H9 (cell line): ENCODE results near the gene TNIK. TPM values are rescaled to one million over a fixed set of nuclear protein-coding genes. Genes with fewer than 3 reads are reported as not detected.

Source experiments
- DNase-seq: peaks from one replicate; pipeline ENCODE4 v3.0.0-alpha.2; 2017
- H2AFZ ChIP-seq: one replicate; pipeline ENCODE4 v1.6.1; 2013; ENCODE audit warnings: mild to moderate bottlenecking, low read length, control low read depth, moderate library complexity
- H2AK5ac ChIP-seq: 2 replicates; pipeline ENCODE4 v1.6.1; 2013; ENCODE audit warnings: low read length, control low read depth, mixed read lengths; ENCODE audit not compliant: insufficient read length
- H2BK120ac ChIP-seq: one replicate; pipeline ENCODE4 v1.6.1; 2013; ENCODE audit warnings: low read depth, mild to moderate bottlenecking, low read length, control low read depth, inconsistent platforms; ENCODE audit not compliant: poor library complexity, severe bottlenecking
- H2BK12ac ChIP-seq: 2 replicates; pipeline ENCODE4 v1.6.1; 2013; ENCODE audit warnings: low read length, control low read depth, mixed read lengths, low read depth; ENCODE audit not compliant: insufficient read length
- H2BK15ac ChIP-seq: 2 replicates; pipeline ENCODE4 v1.6.1; 2013; ENCODE audit warnings: low read depth, low read length, control low read depth
- H2BK20ac ChIP-seq: one replicate; pipeline ENCODE4 v1.6.1; 2013; ENCODE audit warnings: low read depth, mild to moderate bottlenecking, low read length, control low read depth, inconsistent platforms; ENCODE audit not compliant: poor library complexity, severe bottlenecking
- H2BK5ac ChIP-seq: 2 replicates; pipeline ENCODE4 v1.6.1; 2013; ENCODE audit warnings: low read length, control low read depth, mixed read lengths; ENCODE audit not compliant: insufficient read length
- H3K14ac ChIP-seq: 2 replicates; pipeline ENCODE4 v1.6.1; 2013; ENCODE audit warnings: low read length, control low read depth; ENCODE audit not compliant: insufficient read depth
- H3K18ac ChIP-seq: 2 replicates; pipeline ENCODE4 v1.6.1; 2013; ENCODE audit warnings: low read depth, mild to moderate bottlenecking, mixed read lengths, low read length, control low read depth; ENCODE audit not compliant: insufficient read length
- H3K23ac ChIP-seq: 2 replicates; pipeline ENCODE4 v1.6.1; 2013; ENCODE audit warnings: low read length, control low read depth, mixed read lengths, low read depth; ENCODE audit not compliant: insufficient read length
- H3K23me2 ChIP-seq: 2 replicates; pipeline ENCODE4 v1.6.1; 2013; ENCODE audit warnings: low read depth, mild to moderate bottlenecking, mixed read lengths, low read length, control low read depth; ENCODE audit not compliant: insufficient read length, poor library complexity, severe bottlenecking
- H3K27ac ChIP-seq: 2 replicates; pipeline ENCODE4 v1.5.1; 2013; ENCODE audit warnings: low read length, control low read depth, mixed read lengths, low read depth; ENCODE audit not compliant: insufficient read length
- H3K27me3 ChIP-seq: 2 replicates; pipeline ENCODE4 v1.6.1; 2013; ENCODE audit warnings: low read length, control low read depth, inconsistent platforms; ENCODE audit not compliant: insufficient read depth
- H3K4ac ChIP-seq: 2 replicates; pipeline ENCODE4 v1.6.1; 2013; ENCODE audit warnings: low read depth, mild to moderate bottlenecking, control low read depth, inconsistent platforms, low read length, moderate library complexity
- H3K4me1 ChIP-seq: 2 replicates; pipeline ENCODE4 v1.6.1; 2013; ENCODE audit warnings: low read length, control low read depth, inconsistent platforms; ENCODE audit not compliant: insufficient read depth
- H3K4me2 ChIP-seq: 2 replicates; pipeline ENCODE4 v1.6.1; 2013; ENCODE audit warnings: low read length, control low read depth, mixed read lengths; ENCODE audit not compliant: insufficient read length, insufficient read depth
- H3K56ac ChIP-seq: 2 replicates; pipeline ENCODE4 v1.6.1; 2013; ENCODE audit warnings: low read depth, mild to moderate bottlenecking, mixed read lengths, low read length, control low read depth; ENCODE audit not compliant: insufficient read length
- H3K79me1 ChIP-seq: 2 replicates; pipeline ENCODE4 v1.6.1; 2013; ENCODE audit warnings: low read depth, mild to moderate bottlenecking, moderate library complexity, low read length, control low read depth, inconsistent platforms; ENCODE audit not compliant: insufficient read depth, poor library complexity, severe bottlenecking
- H3K79me2 ChIP-seq: 2 replicates; pipeline ENCODE4 v1.6.1; 2013; ENCODE audit warnings: low read length, control low read depth, inconsistent platforms; ENCODE audit not compliant: insufficient read depth
- H3K9ac ChIP-seq: 2 replicates; pipeline ENCODE4 v1.6.1; 2013; ENCODE audit warnings: low read length, control low read depth, mixed read lengths; ENCODE audit not compliant: insufficient read length; ENCODE audit errors: extremely low read depth
- H3K9me3 ChIP-seq: one replicate; pipeline ENCODE4 v1.6.1; 2013; ENCODE audit warnings: low read depth, low read length, inconsistent platforms; ENCODE audit not compliant: control insufficient read depth
- H3T11ph ChIP-seq: one replicate; pipeline ENCODE4 v1.6.1; 2013; ENCODE audit warnings: mild to moderate bottlenecking, low read length, control low read depth, inconsistent platforms
- H4K20me1 ChIP-seq: one replicate; pipeline ENCODE4 v1.6.1; 2013; ENCODE audit not compliant: control insufficient read depth, insufficient read length, insufficient read depth
- H4K5ac ChIP-seq: 2 replicates; pipeline ENCODE4 v1.6.1; 2013; ENCODE audit warnings: low read depth, mild to moderate bottlenecking, mixed read lengths, low read length, control low read depth; ENCODE audit not compliant: insufficient read length
- H4K8ac ChIP-seq: replicated peaks from 2 replicates; pipeline ENCODE4 v1.6.1; 2013; ENCODE audit warnings: low read length, control low read depth, mixed read lengths, low read depth; ENCODE audit not compliant: insufficient read length
- H4K91ac ChIP-seq: 2 replicates; pipeline ENCODE4 v1.6.1; 2013; ENCODE audit warnings: low read depth, mild to moderate bottlenecking, moderate library complexity, mixed read lengths, low read length, control low read depth; ENCODE audit not compliant: insufficient read length
- H3K27ac Mint-ChIP-seq, 3 experiments: 2 replicates in 2 of 3; 3 replicates in 1 of 3; pipeline ENCODE4 v1.8.0; 2020 to 2021; ENCODE audit warnings: mixed read lengths in 3 of 3, mild to moderate bottlenecking in 1 of 3, moderate library complexity in 1 of 3
- H3K27me3 Mint-ChIP-seq: 2 replicates; pipeline ENCODE4 v1.8.0; 2021; ENCODE audit warnings: low read depth, mild to moderate bottlenecking, moderate library complexity, mixed read lengths
- H3K36me3 Mint-ChIP-seq, 3 experiments: 2 replicates in 2 of 3; 3 replicates in 1 of 3; pipeline ENCODE4 v1.8.0; 2020 to 2021; ENCODE audit warnings: low read depth in 3 of 3, mixed read lengths in 3 of 3; ENCODE audit not compliant: insufficient read depth in 1 of 3
- H3K4me1 Mint-ChIP-seq, 2 experiments: 2 replicates each; pipeline ENCODE4 v1.8.0; 2020; ENCODE audit warnings: mixed read lengths in 2 of 2
- H3K4me3 Mint-ChIP-seq, 2 experiments: 2 replicates in 1 of 2; 3 replicates in 1 of 2; pipeline ENCODE4 v1.8.0; 2020 to 2021; ENCODE audit warnings: mild to moderate bottlenecking in 2 of 2, mixed read lengths in 2 of 2, moderate library complexity in 1 of 2
- H3K9me3 Mint-ChIP-seq, 2 experiments: 2 replicates in 1 of 2; 3 replicates in 1 of 2; pipeline ENCODE4 v1.8.0; 2020; ENCODE audit warnings: mild to moderate bottlenecking in 2 of 2, mixed read lengths in 2 of 2, moderate library complexity in 1 of 2
- CTCF ChIP-seq: fragments of 200-600 bp; sonication (generic); conservative IDR thresholded peaks from 3 replicates; pipeline ENCODE4 v1.8.0; 2021; ENCODE audit warnings: antibody characterized with exemption, mild to moderate bottlenecking
- WGBS: extraction: QIAGEN DNeasy Blood & Tissue Kit; methylation state at CpG from one replicate; pipeline ENCODE4 v1.1.7; 2013; ENCODE audit warnings: missing lambda C conversion rate, low lambda C conversion rate, mixed read lengths; ENCODE audit not compliant: insufficient read length; ENCODE audit errors: extremely low coverage; 5-methylcytosine and 5-hydroxymethylcytosine counted together
- total RNA-seq: library from RNA; stranded (reverse); gene quantifications from 2 replicates; pipeline ENCODE4 v1.2.1, GENCODE V29; 2021

Gene TNIK
- total RNA-seq, 1 experiment from 2014 or later = 15.9 TPM

DNA sequence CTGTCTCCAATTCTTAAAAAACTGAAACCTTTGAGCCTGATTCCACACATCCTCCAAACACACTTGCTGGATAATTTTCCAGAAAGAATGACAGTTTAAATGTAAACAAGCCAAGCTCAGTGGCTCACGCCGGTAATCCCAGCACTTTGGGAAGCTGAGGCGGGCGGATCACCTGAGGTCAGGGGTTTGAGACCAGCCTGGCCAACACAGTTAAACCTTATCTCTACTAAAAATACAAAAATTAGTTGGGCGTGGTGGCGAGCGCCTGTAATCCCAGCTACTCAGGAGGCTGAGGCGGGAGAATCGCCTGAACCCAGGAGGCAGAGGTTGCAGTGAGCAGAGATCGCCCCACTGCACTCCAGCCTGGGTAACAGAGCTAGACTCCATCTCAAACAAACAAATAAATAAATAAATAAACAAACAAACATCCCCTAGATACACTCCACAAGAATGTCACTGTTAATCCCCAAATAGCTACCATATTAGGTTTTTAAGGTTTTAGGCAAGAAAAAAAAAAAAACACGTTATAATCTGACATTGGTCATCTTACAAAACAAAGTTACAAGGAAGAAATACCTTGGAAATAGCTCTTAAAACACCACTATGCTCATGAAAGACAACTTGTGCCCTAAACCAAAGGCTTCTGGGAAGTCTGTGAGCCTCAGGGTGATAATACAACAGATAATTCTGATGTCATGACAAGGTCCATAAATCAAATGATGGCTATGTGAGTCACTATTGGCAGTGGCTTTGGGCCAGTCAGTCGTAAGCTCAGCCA is 13.2 kb downstream of the TNIK start:
- H3K9ac ChIP-seq = no peak overlapping the region
- no peaks in the 10 kb centered on the region for H3K79me1 ChIP-seq
- Mint-ChIP-seq H3K27me3 (no peaks in the 10 kb centered on the region), H3K4me3 (no peak overlapping the region), H3K9me3 (no peaks in the 10 kb centered on the region), H3K4me1 (peaks cover 30 to 31% of the 10 kb centered on the region in 2 experiments), H3K36me3 (no peaks in the 10 kb centered on the region), H3K27ac (peak overlapping the region in 1 of 3 experiments; percentile 67; a peak in 1 of 7 replicates)
- no peak overlapping the region for H2AK5ac ChIP-seq
- no peak overlapping the region for H3K23ac ChIP-seq
- H4K5ac ChIP-seq = no peak overlapping the region
- no peak overlapping the region for H2BK15ac ChIP-seq
- H3K18ac ChIP-seq = no peak overlapping the region
- no peaks in the 10 kb centered on the region for H4K20me1 ChIP-seq
- no peak overlapping the region for H3K4me2 ChIP-seq
- no peak overlapping the region for H4K91ac ChIP-seq
- H3K4me1 ChIP-seq = peaks cover 8% of the 10 kb centered on the region; the same call in 1 of the 2 replicates
- no peaks in the 10 kb centered on the region for H3K27me3 ChIP-seq
- peaks cover 10% of the 10 kb centered on the region; the same call in 1 of the 2 replicates for H3K79me2 ChIP-seq
- H2AFZ ChIP-seq = no peak overlapping the region
- no peak for DNase-seq
- no peak overlapping the region for H3K27ac ChIP-seq
- no peaks in the 10 kb centered on the region for H3K9me3 ChIP-seq
- no peak overlapping the region for H3K56ac ChIP-seq
- H3K4ac ChIP-seq = no peak overlapping the region
- no peak overlapping the region for H3K14ac ChIP-seq
- no peaks in the 10 kb centered on the region for H3K23me2 ChIP-seq
- H2BK20ac ChIP-seq = no peak overlapping the region
- H2BK120ac ChIP-seq = no peak overlapping the region
- no CpG with 5 or more reads among the region's 12 CpGs for WGBS
- no peak overlapping the region for H3T11ph ChIP-seq
- no peak overlapping the region for H2BK5ac ChIP-seq
- no peak overlapping the region for H2BK12ac ChIP-seq
- TF ChIP-seq CTCF = no peak
- H4K8ac ChIP-seq = no peak overlapping the region
